Adrenal gland (tissue), 12 donors: ENCODE data around the gene C6orf15. TPM values are rescaled to one million over a fixed set of nuclear protein-coding genes. Genes with fewer than 3 reads are reported as not detected.

ENCODE experiments used
- DNase-seq, 7 donors: peaks; one replicate each; pipeline ENCODE4 v3.0.0-alpha.2; 2019 to 2020
- H3K27ac ChIP-seq, 5 donors: fragments of 200-600 bp; sonication (generic) in 4 of 5; 1 replicate in 3 of 5; 2 replicates in 2 of 5; pipeline versions ENCODE4 v1.5.1 to v1.8.0; 2016 to 2020; ENCODE audit warnings: mild to moderate bottlenecking in 1 of 5
- H3K27me3 ChIP-seq: fragments of 200-600 bp; 2 replicates; pipeline ENCODE4 v1.8.0; 2021
- H3K36me3 ChIP-seq, 2 donors: fragments of 200-600 bp; replicated peaks in 1 of 2; 1 replicate in 1 of 2; 2 replicates in 1 of 2; pipeline versions ENCODE4 v1.5.1 to v1.8.0; 2018 to 2022
- H3K4me1 ChIP-seq, 2 donors: fragments of 200-600 bp; replicated peaks in 1 of 2; 1 replicate in 1 of 2; 2 replicates in 1 of 2; pipeline versions ENCODE4 v1.5.1 to v1.8.0; 2018 to 2021
- H3K4me3 ChIP-seq, 4 donors: fragments of 200-600 bp; sonication (generic) in 3 of 4; one replicate each; pipeline ENCODE4 v1.5.1; 2016 to 2018
- H3K9me3 ChIP-seq, 3 donors: fragments of 200-600 bp; sonication (generic) in 1 of 3; replicated peaks in 1 of 3; 1 replicate in 2 of 3; 2 replicates in 1 of 3; pipeline versions ENCODE4 v1.5.1 to v1.8.0; 2016 to 2021
- CTCF ChIP-seq, 6 experiments: fragments of 450-650 bp in 4 of 6; fragments of 200-600 bp in 2 of 6; sonication (generic) in 1 of 6; IDR thresholded peaks; 1 replicate in 5 of 6; 2 replicates in 1 of 6; pipeline versions ENCODE4 v1.5.1 to v1.8.0; 2016 to 2021; ENCODE audit warnings: antibody characterized with exemption in 6 of 6, mild to moderate bottlenecking in 2 of 6, moderate library complexity in 1 of 6
- POLR2A ChIP-seq, 2 donors: fragments of 450-650 bp; IDR thresholded peaks; one replicate each; pipeline ENCODE4 v1.6.1; 2017; ENCODE audit warnings: antibody characterized with exemption in 2 of 2, mild to moderate bottlenecking in 2 of 2, moderate library complexity in 1 of 2
- WGBS, 4 donors: extraction: QIAGEN DNeasy Blood & Tissue Kit in 2 of 4; methylation state at CpG; one replicate each; pipeline versions ENCODE4 v1.1.5 to v1.1.7; 2013 to 2017; 5-methylcytosine and 5-hydroxymethylcytosine counted together
- intact Hi-C, 2 donors: fragments of 100-400 bp; cut with DNase I; formaldehyde crosslinking; loops; one replicate each; pipeline versions ENCODE4 v1.14.1 to v1.15.0; 2022 to 2023
- polyA plus RNA-seq, 3 donors: library from polyadenylated mRNA; stranded (reverse); fragments of 200-250 nt in 2 of 3; fragments of 350-450 nt in 1 of 3; fragmentation: Illumina TruSeq in 1 of 3; extraction: RNeasy Lipid Tissue Mini Kit (QIAGEN cat#74804) in 1 of 3; gene quantifications; one replicate each; pipeline ENCODE4 v1.2.3, GENCODE V29; 2013 to 2014
- total RNA-seq, 9 donors: library from RNA; depleted of rRNA in 4 of 9; stranded (reverse); fragments of >200 nt in 4 of 9; fragments of 120-200 nt in 1 of 9; fragmentation: NEBNext Ultra II Directional in 1 of 9; extraction: Animal tissue kit (Norgen Biotek cat#: 25700) in 1 of 9; gene quantifications; one replicate each; pipeline versions ENCODE4 v1.1.0 to v1.2.4, GENCODE V29; 2013 to 2023
- donor health status: healthy with polysubstance abuse.
- donor health status: Bipolar disorder and iron deficiency.
- donor health status: DM: yes; HTN: yes; CAD: no.
- donor health status: DM: no; HTN: no; CAD: no.
- donor health status: DM: no; HTN: no; CAD: no.
- donor health status: DM: yes; HTN: yes; CAD: no.

C6orf15 gene
- total and polyA plus RNA-seq, 12 donors, result not detected

GRCh38 chr6:31079656-31080261 lies 32.6 kb downstream of the C6orf15 start:
- WGBS, 4 donors, result 21 to 32% (median 24%) methylated on average over 16 to 22 of the region's 22 CpGs
- TF ChIP-seq POLR2A (IDR thresholded peaks at IDR 0.05) (no peak), CTCF (IDR thresholded peaks at IDR 0.05) (peak; percentile 68 to 81 (median 78))
- Histone ChIP-seq H3K36me3 (no peaks in the 10 kb centered on the region), H3K27ac (no peak overlapping the region), H3K4me3 (peak overlapping the region in 1 of 4 donors; percentile 28), H3K27me3 (no peaks in the 10 kb centered on the region), H3K4me1 (peaks cover 0 to 3% of the 10 kb centered on the region in 2 donors), H3K9me3 (no peaks in the 10 kb centered on the region)
- intact Hi-C loops, result loop anchor here (5.0 kb wide), 3 partner anchors 157 to 252 kb away; no protein-coding TSS in a partner anchor
- peak; percentile 49 to 89 (median 72) for DNase-seq

GRCh38 chr6:31076611-31077010 lies 35.8 kb downstream of the C6orf15 start:
- intact Hi-C loops, result loop anchor here (5.0 kb wide), 2 partner anchors 154 to 159 kb away; no protein-coding TSS in a partner anchor
- peaks cover 10 to 14% of the 10 kb centered on the region in 2 donors for H3K4me1 ChIP-seq
- H3K4me3 ChIP-seq, result no peak overlapping the region
- H3K27me3 ChIP-seq, result no peaks in the 10 kb centered on the region
- no peaks in the 10 kb centered on the region for H3K36me3 ChIP-seq
- TF ChIP-seq CTCF (IDR thresholded peaks at IDR 0.05) (no peak), POLR2A (IDR thresholded peaks at IDR 0.05) (no peak)
- no peaks in the 10 kb centered on the region for H3K9me3 ChIP-seq
- 85 to 94% (median 86%) methylated on average over 4 of the region's 4 CpGs for WGBS, 4 donors
- DNase-seq, result no peak
- H3K27ac ChIP-seq, result no peak overlapping the region

GRCh38 chr6:31075528-31075927 lies 36.8 kb downstream of the C6orf15 start:
- no peak for TF ChIP-seq POLR2A (IDR thresholded peaks at IDR 0.05)
- no peak for TF ChIP-seq CTCF (IDR thresholded peaks at IDR 0.05)
- Histone ChIP-seq H3K27ac (no peak overlapping the region), H3K27me3 (no peaks in the 10 kb centered on the region), H3K36me3 (no peaks in the 10 kb centered on the region), H3K9me3 (no peaks in the 10 kb centered on the region), H3K4me1 (peaks cover 10 to 14% of the 10 kb centered on the region in 2 donors), H3K4me3 (no peak overlapping the region)
- peak in 1 of 7 donors; percentile 51 for DNase-seq
- 42 to 67% (median 55%) methylated on average over 1 of the region's 1 CpG for WGBS, 4 donors
- intact Hi-C loops, result loop anchor here (5.0 kb wide), 2 partner anchors 153 to 158 kb away; no protein-coding TSS in a partner anchor

- Histone ChIP-seq H3K27ac (no peak overlapping the region), H3K36me3 (no peaks in the 10 kb centered on the region), H3K9me3 (no peaks in the 10 kb centered on the region), H3K4me1 (peaks cover 10 to 11% of the 10 kb centered on the region in 2 donors), H3K4me3 (no peak overlapping the region), H3K27me3 (no peaks in the 10 kb centered on the region)
- DNase-seq, result no peak
- no peak for TF ChIP-seq POLR2A (IDR thresholded peaks at IDR 0.05)
- TF ChIP-seq CTCF (IDR thresholded peaks at IDR 0.05), result no peak
- WGBS, 4 donors, result 81 to 92% (median 87%) methylated on average over 4 of the region's 4 CpGs
- intact Hi-C loops, result no loop called here
Observed at GRCh38 chr6:31074401-31074800, 38.0 kb downstream of the C6orf15 start.
